ENCODE results near the gene PEX7.
"Not testable (repeated sequence)": the region's sequence is repeated elsewhere in the genome, so short reads cannot be mapped to it uniquely, and the experiment has no call there.

Gene PEX7

GRCh38 chr6:136822376-136823127, at the start of gene PEX7:
Gene PEX7, plus strand, starts transcription at chr6:136822592. Its CDS starts 74 bp downstream, at chr6:136822666.
- peak; percentile 80 to 81 for DNase-seq (ENCODE audit: low read depth in 2 of 2)

GRCh38 chr6:136772685-136773472, 49.5 kb upstream of the PEX7 start:
- DNase-seq (ENCODE audit: low read depth in 2 of 2) = no peak

GRCh38 chr6:136773473-136773796, 49.0 kb upstream of the PEX7 start:
- DNase-seq (ENCODE audit: low read depth in 2 of 2) = no peak

GRCh38 chr6:136774228-136775041, 48.0 kb upstream of the PEX7 start:
- no peak for DNase-seq (ENCODE audit: low read depth in 2 of 2)

GRCh38 chr6:136775081-136775480, 47.3 kb upstream of the PEX7 start:
- no peak for DNase-seq (ENCODE audit: low read depth in 2 of 2)

GRCh38 chr6:136775548-136775947, 46.8 kb upstream of the PEX7 start:
- no peak for DNase-seq (ENCODE audit: low read depth in 2 of 2)

GRCh38 chr6:136777651-136778050, 44.7 kb upstream of the PEX7 start:
- no peak for DNase-seq (ENCODE audit: low read depth in 2 of 2)

- no peak for DNase-seq (ENCODE audit: low read depth in 2 of 2)
Observed at GRCh38 chr6:136779682-136780081, 42.7 kb upstream of the PEX7 start.

GRCh38 chr6:136780972-136781371, 41.4 kb upstream of the PEX7 start:
- no peak for DNase-seq (ENCODE audit: low read depth in 2 of 2)

GRCh38 chr6:136782021-136782770, 40.2 kb upstream of the PEX7 start:
- DNase-seq (ENCODE audit: low read depth in 2 of 2) = no peak

- no peak for DNase-seq (ENCODE audit: low read depth in 2 of 2)
Observed at GRCh38 chr6:136783021-136783420, 39.4 kb upstream of the PEX7 start.

GRCh38 chr6:136783495-136784270, 38.7 kb upstream of the PEX7 start:
- DNase-seq (ENCODE audit: low read depth in 2 of 2) = no peak

GRCh38 chr6:136784271-136784664, 38.1 kb upstream of the PEX7 start:
- no peak for DNase-seq (ENCODE audit: low read depth in 2 of 2)

- peak in 1 of 2 donors; percentile 22 for DNase-seq (ENCODE audit: low read depth in 2 of 2)
Observed at GRCh38 chr6:136784910-136785746, 37.3 kb upstream of the PEX7 start.

- no peak for DNase-seq (ENCODE audit: low read depth in 2 of 2)
Observed at GRCh38 chr6:136786658-136787057, 35.7 kb upstream of the PEX7 start.

GRCh38 chr6:136787726-136788068, 34.7 kb upstream of the PEX7 start:
- DNase-seq (ENCODE audit: low read depth in 2 of 2) = no peak

GRCh38 chr6:136788069-136788902, 34.1 kb upstream of the PEX7 start:
- no peak for DNase-seq (ENCODE audit: low read depth in 2 of 2)

- DNase-seq (ENCODE audit: low read depth in 2 of 2) = not testable (repeated sequence)
Observed at GRCh38 chr6:136789440-136789839, 33.0 kb upstream of the PEX7 start.

All from stimulated activated CD4-positive, alpha-beta T cell treated with anti-CD3 and anti-CD28 coated beads, Interleukin-1b, Interleukin-23, amount 100 ng/mL, for 4 hours (primary cell).